ENCODE measurements around the gene GATAD2A. TPM values are rescaled to one million over a fixed set of nuclear protein-coding genes. Genes with fewer than 3 reads are reported as not detected.

The GATAD2A gene
- polyA plus RNA-seq, 4 donors: 38.3 to 53.4 (median 48.4) TPM

DNA sequence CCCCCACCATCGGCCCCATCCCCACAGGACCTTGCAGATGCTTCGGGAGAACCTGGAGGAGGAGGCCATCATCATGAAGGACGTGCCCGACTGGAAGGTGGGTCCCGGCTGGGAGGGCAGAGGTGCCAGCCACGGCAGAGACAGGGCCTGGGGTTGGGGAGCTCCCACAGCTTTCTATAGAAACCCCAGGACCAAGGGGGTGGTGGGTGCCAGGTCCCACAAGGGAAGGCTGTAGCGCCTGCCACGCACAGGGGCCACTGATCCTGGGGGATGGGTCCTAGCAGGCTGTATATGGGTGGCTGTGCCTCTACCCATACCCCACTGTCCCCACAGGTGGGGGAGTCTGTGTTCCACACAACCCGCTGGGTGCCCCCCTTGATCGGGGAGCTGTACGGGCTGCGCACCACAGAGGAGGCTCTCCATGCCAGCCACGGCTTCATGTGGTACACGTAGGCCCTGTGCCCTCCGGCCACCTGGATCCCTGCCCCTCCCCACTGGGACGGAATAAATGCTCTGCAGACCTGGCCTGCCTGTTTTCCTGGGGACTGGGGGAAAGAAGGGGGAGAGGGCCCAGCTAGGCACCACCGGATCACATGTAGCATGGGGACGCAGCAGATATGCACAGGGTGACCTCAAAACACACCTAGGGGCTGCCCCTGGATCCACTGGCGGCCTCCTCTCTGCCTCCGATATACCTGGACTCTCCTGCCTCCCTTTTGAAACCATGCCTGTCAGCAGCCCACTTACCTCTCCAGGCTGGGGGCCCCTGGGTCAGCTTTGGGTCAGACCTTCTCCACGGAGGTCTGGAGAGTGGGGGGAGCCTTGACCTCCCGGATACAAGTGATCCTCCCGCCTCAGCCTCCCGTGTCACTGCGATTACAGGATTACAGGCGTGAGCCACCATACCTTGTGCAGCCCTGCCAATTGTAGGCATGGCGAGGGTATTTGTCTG is 122.5 kb downstream of the GATAD2A start:
- DNase-seq (ENCODE audit: low read depth in 4 of 4, low spot score in 3 of 4): no peak

DNA sequence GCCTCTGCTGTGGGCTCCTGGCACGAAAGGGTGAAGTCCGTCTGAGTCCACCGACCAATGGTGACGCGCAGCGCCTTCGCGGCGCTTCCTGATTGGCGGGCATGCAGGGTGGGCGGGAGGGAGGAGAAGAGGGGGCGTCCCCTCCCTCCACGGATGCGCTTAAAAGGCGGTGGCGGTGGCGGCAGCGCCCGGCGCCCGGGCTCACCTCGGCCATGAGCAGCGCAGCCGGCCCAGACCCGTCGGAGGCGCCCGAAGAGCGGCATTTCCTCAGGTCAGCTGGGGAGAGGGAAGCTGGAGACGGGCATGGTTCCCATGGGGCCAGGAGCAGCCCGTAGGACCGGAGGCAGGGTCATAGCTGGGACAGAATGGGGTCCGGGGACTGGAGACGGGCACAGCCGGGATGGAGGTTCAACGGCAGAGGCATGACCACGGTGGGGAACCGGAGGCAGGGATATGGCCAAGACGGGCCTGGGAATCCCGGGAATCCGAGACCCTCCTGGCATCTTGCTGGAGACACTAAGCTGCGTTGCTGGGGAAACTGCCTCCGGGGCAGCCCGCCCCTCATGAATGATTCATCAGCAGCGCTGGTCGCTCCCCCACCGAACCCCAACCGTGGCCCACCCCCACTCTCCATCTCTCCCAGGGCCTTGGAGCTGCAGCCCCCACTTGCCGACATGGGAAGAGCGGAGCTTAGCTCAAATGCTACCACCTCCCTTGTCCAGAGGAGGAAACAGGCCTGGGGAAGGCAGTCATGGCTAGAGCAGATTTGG is 123.4 kb downstream of the GATAD2A start, which contains the start of gene YJEFN3:
Gene YJEFN3 (plus strand): TSS at position 191 of the 770 bp plus-strand sequence. CDS start 22 bp downstream, at position 213.
- no peak for DNase-seq (ENCODE audit: low read depth in 4 of 4, low spot score in 3 of 4)

DNA sequence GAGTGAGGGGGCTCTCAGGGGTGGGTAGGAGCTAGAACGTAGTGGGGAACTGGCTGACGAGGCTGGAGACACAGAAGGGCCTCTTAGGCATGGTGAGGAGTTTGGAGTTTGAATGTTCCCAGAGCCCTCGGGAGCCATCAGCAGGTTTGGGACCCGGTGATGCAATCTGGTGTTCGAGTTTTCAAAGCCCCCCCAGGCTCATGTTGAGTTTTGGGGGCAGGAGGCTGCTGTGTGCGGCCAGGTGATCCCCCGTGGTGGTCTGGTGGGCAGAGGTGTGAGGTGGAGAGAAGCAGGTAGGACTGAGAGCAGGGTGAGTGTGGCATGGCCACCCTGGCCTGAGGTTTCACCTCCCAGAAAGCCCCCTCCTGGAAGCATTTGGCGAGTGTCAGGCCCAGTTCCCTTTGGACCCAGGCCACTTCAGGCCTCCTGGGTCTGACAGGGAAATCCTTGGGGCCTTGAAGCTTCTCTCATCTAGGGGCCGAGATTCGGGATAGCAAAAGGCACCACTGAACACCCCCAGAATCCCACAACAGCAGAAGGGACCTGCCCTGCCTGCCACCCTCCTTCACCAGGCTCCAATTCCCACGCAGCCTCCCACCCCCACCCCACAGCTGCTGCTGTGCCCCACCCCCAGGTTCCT is 124.4 kb downstream of the GATAD2A start:
- no peak for DNase-seq (ENCODE audit: low read depth in 4 of 4, low spot score in 3 of 4)

DNA sequence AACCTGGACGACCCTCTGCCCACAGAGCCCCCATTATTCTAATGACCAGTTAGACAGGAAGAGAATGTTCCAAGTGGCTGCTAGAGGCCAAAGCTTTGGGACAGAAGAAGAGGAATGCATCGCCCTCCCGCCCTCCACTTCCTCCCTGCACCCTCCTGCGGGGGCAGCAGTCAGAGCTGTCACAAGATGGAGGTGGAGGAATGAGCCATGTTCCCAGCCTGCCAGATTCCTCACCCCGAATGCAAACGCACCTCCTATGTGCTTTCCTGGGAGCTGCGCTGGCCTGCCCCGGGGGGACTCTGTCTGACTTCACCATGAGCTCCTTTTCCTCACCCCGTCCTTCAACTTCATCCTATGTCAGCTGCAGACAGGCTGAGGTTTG is 124.9 kb downstream of the GATAD2A start:
- no peak for DNase-seq (ENCODE audit: low read depth in 4 of 4, low spot score in 3 of 4)

DNA sequence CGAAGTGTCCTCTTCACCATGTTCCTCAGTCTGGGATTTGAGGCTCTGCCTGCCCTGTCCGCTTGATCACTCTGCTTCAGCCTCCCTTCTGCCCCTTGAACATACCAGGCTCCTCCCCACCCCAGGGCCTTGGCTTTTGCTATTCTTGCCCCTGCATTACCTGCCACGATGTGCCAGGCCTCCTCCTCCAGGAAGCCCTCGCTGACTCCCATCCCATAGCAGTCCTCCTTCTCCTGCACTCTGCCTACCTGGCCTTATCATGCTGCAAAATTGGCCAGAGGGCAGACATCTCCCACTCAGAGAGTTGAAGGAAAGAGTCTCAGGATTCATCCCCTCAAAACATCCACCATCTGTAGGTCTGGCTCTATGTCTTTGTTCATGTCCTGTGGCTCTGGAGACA is 125.4 kb downstream of the GATAD2A start:
- DNase-seq (ENCODE audit: low read depth in 4 of 4, low spot score in 3 of 4): no peak

DNA sequence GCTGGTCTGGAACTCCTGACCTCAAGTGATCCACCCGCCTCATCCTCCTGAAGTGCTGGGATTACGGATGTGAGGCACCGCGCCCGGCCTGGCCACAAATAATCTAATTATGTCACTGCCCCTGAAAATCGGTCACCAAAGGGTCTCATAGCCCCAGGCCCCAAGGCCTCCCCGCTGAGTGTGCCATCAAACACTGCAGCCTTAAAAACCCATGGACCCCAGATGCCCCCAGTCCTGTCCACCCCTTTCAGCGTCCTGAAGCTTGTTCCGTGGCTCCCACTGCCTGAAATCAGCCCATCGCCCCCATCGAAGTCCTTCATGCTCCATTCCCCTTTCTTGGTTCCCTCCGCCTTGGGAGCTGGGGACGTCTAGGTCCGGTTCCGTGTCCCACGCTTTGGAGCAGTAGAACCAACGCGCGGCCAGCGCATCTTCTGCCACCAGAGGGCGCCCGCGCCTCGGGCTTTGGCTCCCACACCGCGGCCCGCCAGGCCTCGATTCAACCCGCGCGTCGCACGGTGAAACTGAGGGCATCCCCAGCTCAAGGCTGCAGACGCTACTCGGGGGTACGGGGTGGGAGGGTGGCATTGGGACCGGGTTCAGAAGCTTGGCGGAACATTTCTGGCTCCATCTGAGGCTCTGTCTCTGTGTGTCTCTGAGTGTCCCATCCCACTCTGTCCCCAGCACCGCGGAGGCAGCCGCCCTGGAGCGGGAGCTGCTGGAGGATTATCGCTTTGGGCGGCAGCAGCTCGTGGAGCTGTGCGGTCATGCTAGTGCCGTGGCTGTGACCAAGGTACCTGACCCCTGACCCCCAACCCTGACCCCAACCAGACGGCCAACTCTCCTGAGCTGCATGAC is 126.7 kb downstream of the GATAD2A start:
- DNase-seq (ENCODE audit: low read depth in 4 of 4, low spot score in 3 of 4): no peak

DNA sequence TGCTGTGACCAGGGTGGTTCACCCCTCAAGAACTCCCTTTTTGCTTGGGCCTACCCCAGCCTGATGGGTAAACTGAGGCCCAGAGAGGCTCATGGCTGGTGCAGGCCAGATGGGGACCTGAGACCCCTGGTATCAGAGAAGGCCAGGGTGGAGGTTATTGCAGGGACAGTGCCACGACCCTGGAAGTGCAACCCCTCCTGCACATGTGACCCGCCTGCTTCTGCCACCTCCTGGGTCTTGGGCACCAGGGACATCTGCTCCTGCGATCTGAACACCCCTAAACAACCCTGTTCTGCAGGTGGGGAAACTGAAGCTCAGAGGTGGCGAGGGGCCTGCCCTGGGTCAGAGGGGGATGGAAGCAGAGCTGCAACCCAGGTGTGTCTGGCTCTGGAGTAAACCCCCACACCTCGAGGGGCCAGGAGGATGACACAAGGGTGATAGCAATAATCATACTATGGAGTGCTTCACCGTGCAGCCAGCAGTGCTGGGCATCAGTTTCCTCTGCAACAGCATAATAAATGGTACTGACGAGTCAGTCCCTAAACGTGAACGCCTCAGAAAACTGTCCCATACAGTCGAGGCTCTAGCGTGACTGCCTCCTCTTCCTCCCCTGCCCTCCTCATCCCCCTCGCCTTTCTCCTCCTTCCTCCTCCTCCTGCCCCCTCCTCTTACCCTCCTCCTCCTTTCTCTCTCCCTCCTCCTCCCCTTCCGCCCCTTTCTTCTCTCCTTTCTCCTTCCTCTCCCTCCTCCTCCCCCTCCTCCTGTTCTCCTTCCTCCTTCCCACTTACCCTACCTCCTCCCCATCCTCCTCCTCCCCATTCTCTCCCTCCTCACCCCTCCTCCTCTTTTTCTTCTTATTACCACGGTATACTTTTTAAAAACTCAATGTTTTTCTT is 127.6 kb downstream of the GATAD2A start:
- DNase-seq (ENCODE audit: low read depth in 4 of 4, low spot score in 3 of 4): no peak

DNA sequence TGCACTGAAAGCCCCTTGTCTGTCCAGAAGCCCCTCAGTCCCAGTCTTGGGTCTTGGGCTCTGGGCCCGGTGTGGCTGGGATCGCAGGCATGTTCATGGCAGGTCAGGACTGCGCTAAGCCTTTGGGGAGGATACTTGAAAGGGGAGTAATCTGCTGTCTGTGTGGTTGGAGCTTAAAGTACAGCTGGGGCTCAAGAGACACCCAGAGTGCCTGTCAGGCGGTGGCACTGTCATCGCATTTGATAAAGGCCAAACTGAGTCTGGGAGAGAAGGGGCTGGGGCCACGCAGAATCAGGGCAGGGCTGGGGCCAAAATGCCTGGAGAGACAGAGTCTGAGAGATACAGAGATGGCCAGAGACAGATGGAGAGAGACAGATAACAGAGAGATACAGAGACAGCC is 128.4 kb downstream of the GATAD2A start:
- DNase-seq (ENCODE audit: low read depth in 4 of 4, low spot score in 3 of 4): no peak

DNA sequence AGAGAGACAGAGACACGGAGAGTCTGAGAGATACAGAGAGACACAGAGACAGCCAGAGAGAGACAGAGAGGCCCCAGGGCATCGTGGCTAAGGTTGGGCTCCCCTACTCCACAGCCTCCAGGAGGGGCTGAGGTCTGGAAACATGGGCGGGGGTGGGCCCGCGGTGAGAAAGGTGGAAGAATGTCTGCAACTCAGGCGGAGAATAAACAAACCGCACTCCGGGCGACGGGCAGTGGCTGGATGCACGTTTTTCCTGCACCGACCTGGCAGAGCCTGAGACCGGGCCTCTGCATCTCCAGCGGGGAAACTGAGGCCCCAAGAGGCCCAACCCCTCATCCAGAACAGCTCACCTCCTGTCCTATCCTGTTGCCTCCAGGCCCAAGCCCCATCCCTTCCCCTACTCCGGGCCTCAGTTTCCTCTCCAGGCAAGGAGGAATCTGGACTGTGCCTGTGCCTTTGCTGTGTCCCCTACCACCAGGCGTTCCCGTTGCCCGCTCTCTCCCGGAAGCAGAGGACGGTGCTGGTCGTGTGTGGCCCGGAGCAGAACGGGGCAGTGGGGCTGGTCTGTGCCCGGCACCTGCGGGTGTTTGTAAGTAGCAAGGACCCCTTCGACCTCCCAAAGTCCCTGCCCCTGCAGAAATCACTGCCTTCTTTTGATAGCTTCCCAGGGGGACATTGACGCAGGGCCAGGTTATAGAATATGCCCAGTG is 129.2 kb downstream of the GATAD2A start:
- DNase-seq (ENCODE audit: low read depth in 4 of 4, low spot score in 3 of 4): no peak

DNA sequence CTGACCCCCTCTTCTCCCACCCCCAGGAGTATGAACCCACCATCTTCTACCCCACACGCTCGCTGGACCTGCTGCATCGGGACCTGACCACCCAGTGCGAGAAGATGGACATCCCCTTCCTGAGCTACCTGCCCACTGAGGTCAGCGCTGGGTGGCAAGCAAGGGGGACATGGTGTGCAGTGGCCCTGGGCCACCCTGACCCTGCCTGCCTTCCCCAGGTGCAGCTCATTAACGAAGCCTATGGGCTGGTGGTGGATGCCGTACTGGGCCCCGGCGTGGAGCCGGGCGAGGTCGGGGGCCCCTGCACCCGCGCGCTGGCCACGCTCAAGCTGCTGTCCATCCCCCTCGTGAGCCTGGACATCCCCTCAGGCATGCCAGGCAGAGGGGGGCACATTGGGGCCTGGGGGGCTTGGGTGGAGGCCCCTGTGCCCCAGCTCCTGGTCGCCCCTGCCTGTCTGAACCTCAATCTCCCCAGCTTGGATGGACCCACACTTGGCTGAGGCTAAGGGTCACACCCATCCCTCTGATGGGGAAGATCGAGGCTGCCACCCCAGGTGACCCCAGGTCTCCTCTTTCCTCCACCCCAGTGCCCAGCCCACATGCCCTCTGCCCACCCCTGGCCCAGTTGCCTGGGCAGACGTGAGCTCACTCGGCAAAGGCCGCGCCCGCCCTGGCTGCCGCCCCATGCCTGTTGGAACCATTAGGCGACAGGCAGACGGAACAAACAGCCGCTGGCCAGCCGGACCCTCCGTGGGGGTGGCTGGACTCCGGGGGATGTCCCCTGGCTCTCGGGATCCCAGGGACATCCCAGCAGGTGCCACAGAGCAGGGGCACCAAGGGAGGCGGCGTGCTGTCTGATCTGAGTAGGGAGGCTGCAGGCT is 130.1 kb downstream of the GATAD2A start:
- no peak for DNase-seq (ENCODE audit: low read depth in 4 of 4, low spot score in 3 of 4)

DNA sequence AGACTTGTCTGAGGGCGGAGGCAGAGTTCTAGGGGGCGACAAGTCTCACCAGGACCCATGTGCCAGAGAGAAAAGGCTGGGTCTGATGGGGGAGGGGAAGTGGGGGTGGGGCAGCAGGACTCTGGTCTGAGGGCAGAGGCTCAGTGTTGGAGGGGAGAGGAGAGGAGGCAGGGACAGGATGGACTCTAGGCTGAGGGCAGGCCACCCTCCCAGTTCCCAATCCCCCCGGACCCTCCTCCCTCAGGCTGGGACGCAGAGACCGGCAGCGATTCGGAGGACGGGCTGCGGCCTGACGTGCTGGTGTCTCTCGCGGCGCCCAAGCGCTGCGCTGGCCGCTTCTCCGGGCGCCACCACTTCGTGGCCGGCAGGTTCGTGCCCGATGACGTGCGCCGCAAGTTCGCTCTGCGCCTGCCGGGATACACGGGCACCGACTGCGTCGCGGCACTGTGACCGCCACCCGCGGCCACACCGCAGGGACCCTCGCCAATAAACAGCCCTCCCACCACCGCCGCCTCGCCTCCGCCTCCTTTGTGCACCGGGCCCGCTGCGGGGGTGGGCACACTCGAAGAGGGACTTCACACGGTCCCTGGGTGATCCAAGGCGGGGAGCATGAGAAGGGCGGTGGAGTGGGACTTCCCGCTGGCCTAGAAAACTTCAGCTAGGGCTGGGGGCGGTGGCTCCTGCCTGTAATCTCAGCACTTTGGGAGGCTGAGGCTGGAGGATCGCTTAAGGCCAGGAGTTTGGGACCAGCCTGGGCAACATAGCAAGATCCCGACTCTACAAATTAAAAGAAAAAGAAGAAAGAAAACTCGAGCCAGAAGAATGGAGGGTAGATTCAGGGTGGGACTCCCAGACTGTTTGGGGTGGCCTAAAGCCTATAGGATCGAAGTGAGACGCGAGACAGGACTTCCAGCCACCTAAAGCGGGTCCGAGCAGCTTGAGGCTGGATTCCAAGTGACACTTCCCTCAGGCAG is 131.9 kb downstream of the GATAD2A start:
- DNase-seq (ENCODE audit: low read depth in 4 of 4, low spot score in 3 of 4): no peak

DNA sequence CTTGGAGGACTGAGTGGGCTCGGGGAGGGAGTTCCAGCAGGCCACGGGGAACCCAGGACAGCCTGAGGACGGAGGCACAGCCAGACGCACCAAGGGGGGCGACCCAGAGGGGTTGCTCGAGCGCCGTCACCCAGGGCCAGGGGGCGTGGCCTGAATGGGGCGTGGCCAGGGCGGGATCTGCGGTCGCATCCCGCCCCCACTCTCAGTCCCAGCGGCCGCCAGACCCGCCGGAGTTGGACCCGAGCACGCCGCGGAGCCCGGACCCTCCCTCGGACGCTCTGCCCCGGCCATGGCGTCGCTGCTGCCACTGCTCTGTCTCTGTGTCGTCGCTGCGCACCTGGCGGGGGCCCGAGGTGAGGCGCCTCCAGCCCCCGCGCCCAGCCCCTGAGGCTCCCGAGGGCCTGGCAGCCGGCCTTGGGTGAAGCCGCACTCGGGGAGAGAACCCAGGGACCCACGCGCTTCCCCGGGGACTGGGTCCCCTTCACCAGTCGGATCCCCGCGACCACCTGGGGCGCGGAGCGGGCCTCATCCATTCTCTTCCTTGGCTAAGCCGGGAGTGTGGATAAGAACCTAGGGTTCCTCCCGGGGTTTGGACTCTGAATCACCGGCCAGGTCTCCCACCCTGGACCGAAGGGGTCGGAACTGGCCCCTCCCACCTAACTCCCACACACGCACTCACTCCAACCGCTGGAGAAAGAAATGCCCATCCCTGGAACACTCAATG is 132.7 kb downstream of the GATAD2A start, which contains the start of gene CILP2:
Gene CILP2 (plus strand): TSS at position 205 of the 724 bp plus-strand sequence. CDS start 85 bp downstream, at position 290.
- no peak for DNase-seq (ENCODE audit: low read depth in 4 of 4, low spot score in 3 of 4)

DNA sequence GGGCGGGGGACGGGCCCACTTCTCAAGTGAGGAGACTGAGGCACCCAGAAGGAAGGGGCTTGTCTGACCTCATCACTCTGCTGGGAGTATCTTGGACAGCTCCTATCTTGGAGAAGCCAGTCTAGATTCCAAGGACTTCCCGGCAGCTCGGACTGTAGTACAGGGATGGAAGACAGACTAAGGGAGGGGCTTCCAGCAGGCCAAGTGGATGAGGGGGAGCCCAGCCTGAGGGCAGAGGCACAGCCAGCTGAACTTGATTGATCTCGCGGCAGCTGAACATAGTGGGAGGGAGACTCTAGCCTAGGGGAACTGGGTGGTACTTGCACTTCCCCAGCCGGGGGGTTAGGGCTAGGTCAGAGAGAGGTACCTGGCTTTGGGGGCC is 133.3 kb downstream of the GATAD2A start:
- no peak for DNase-seq (ENCODE audit: low read depth in 4 of 4, low spot score in 3 of 4)

DNA sequence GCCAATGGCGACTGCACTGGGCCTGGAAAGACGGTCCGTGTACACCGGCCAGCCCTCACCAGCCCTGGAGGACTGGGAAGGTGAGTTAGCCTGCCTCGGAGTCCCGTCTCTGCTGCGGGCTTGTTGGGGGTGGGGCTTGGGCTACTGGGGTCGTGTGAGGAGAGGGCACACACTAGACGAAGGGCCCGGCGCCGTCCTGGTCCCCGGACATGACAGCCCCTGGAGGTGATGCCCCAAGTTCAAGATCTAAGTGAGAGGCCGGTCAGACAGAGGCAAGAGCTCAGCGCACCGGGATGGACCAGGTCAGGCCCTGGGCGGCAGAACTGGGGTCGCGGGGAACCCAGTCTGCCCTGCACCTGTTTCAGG is 134.2 kb downstream of the GATAD2A start:
- no peak for DNase-seq (ENCODE audit: low read depth in 4 of 4, low spot score in 3 of 4)

DNA sequence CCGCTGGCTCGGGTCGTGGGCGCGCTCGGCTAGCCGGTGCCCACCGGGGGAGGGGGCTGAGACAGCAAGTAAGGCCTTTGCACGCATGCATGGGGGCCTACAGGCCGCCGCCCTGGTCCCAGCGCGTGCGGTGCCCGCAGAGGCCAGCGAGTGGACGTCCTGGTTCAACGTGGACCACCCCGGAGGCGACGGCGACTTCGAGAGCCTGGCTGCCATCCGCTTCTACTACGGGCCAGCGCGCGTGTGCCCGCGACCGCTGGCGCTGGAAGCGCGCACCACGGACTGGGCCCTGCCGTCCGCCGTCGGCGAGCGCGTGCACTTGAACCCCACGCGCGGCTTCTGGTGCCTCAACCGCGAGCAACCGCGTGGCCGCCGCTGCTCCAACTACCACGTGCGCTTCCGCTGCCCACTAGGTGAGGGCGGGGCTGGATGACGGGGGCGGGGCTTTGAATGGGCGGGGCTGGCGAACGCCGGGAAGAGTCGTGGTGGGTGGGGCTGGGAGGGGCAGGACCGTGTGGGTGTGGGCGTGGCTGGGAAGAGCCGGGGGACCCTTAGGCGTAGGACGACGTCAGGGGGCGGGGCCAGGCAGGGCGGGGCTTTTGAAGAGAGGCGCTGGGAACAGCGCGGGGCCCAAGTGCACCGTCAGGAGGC is 134.7 kb downstream of the GATAD2A start:
- no peak for DNase-seq (ENCODE audit: low read depth in 4 of 4, low spot score in 3 of 4)

All from left renal pelvis (tissue), 4 donors.